RPMI8226 (cell line): ENCODE measurements around the gene UBE2V1.
"Not testable (repeated sequence)": the region's sequence is repeated elsewhere in the genome, so short reads cannot be mapped to it uniquely, and the experiment has no call there.

Source experiments
- DNase-seq: peaks from one replicate; pipeline ENCODE4 v3.0.0-alpha.2; 2015

UBE2V1 gene

GRCh38 chr20:50136822-50137599 lies 24.1 kb upstream of the UBE2V1 start:
- DNase-seq: no peak

- not testable (repeated sequence) for DNase-seq
Measured at GRCh38 chr20:50135157-50135556, 22.2 kb upstream of the UBE2V1 start.

GRCh38 chr20:50133474-50134217 lies 20.7 kb upstream of the UBE2V1 start:
- no peak for DNase-seq

GRCh38 chr20:50133041-50133440 lies 20.1 kb upstream of the UBE2V1 start:
- DNase-seq: no peak

GRCh38 chr20:50130995-50131394 lies 18.0 kb upstream of the UBE2V1 start:
- DNase-seq: no peak

- DNase-seq: no peak
Measured at GRCh38 chr20:50130356-50130723, 17.4 kb upstream of the UBE2V1 start.

- DNase-seq: no peak
Measured at GRCh38 chr20:50129662-50130355, 16.9 kb upstream of the UBE2V1 start.

- no peak for DNase-seq
Measured at GRCh38 chr20:50128520-50128905, 15.6 kb upstream of the UBE2V1 start.

GRCh38 chr20:50127587-50128519 lies 14.9 kb upstream of the UBE2V1 start:
- DNase-seq: no peak

- no peak for DNase-seq
Measured at GRCh38 chr20:50126662-50127061, 13.7 kb upstream of the UBE2V1 start.

- DNase-seq: no peak
Measured at GRCh38 chr20:50125279-50125678, 12.3 kb upstream of the UBE2V1 start.

GRCh38 chr20:50124496-50124895 lies 11.5 kb upstream of the UBE2V1 start:
- DNase-seq: no peak

- no peak for DNase-seq
Measured at GRCh38 chr20:50123418-50123817, 10.5 kb upstream of the UBE2V1 start.

GRCh38 chr20:50122763-50123162 lies 9.8 kb upstream of the UBE2V1 start:
- no peak for DNase-seq

- no peak for DNase-seq
Measured at GRCh38 chr20:50121858-50122271, 8.9 kb upstream of the UBE2V1 start.

- peak; percentile 82 for DNase-seq
Measured at GRCh38 chr20:50120935-50121693, 8.2 kb upstream of the UBE2V1 start.

- no peak for DNase-seq
Measured at GRCh38 chr20:50118203-50118602, 5.3 kb upstream of the UBE2V1 start.

GRCh38 chr20:50116368-50116999 lies 3.5 kb upstream of the UBE2V1 start:
- peak; percentile 15 for DNase-seq

GRCh38 chr20:50115591-50116367 lies 2.8 kb upstream of the UBE2V1 start:
- DNase-seq: peak; percentile 96

- DNase-seq: no peak
Measured at GRCh38 chr20:50115041-50115512, 2.1 kb upstream of the UBE2V1 start.
